GM23248 (cell line): ENCODE measurements around the gene APLP2. TPM values are rescaled to one million over a fixed set of nuclear protein-coding genes. Genes with fewer than 3 reads are reported as not detected.

Experiments used
- DNase-seq: peaks from one replicate; pipeline ENCODE4 v3.0.0-alpha.2; 2015
- H2AFZ ChIP-seq: fragments of 200-600 bp; sonication (generic); 2 replicates; pipeline ENCODE4 v1.6.1; 2016; ENCODE audit warnings: antibody characterized with exemption
- H3F3A ChIP-seq: fragments of 200-600 bp; sonication (generic); 2 replicates; pipeline ENCODE4 v1.6.1; 2016; ENCODE audit warnings: mild to moderate bottlenecking, antibody characterized with exemption, mixed run types; ENCODE audit not compliant: insufficient read depth
- H3K27ac ChIP-seq: fragments of 200-600 bp; sonication (generic); 2 replicates; pipeline ENCODE4 v1.5.1; 2016; ENCODE audit warnings: mild to moderate bottlenecking
- H3K27me3 ChIP-seq: fragments of 200-600 bp; sonication (generic); replicated peaks from 2 replicates; pipeline ENCODE4 v1.6.1; 2016; ENCODE audit warnings: mild to moderate bottlenecking; ENCODE audit not compliant: insufficient read depth
- H3K36me3 ChIP-seq: fragments of 200-600 bp; sonication (generic); 2 replicates; pipeline ENCODE4 v1.6.1; 2016; ENCODE audit warnings: low read depth, mild to moderate bottlenecking
- H3K4me1 ChIP-seq: fragments of 200-600 bp; sonication (generic); 2 replicates; pipeline ENCODE4 v1.6.1; 2016; ENCODE audit warnings: mild to moderate bottlenecking; ENCODE audit not compliant: insufficient read depth
- H3K4me2 ChIP-seq: fragments of 200-600 bp; sonication (generic); one replicate; pipeline ENCODE4 v1.6.1; 2016; ENCODE audit warnings: mild to moderate bottlenecking; ENCODE audit not compliant: unreplicated experiment
- H3K4me3 ChIP-seq: fragments of 200-600 bp; sonication (generic); 2 replicates; pipeline ENCODE4 v1.5.1; 2016; ENCODE audit warnings: mild to moderate bottlenecking
- H3K79me2 ChIP-seq: fragments of 200-600 bp; sonication (generic); 2 replicates; pipeline ENCODE4 v1.6.1; 2016; ENCODE audit warnings: mild to moderate bottlenecking; ENCODE audit not compliant: insufficient read depth
- H3K9ac ChIP-seq: fragments of 200-600 bp; sonication (generic); 2 replicates; pipeline ENCODE4 v1.6.1; 2016; ENCODE audit warnings: mild to moderate bottlenecking
- H3K9me2 ChIP-seq: fragments of 200-600 bp; sonication (generic); 2 replicates; pipeline ENCODE4 v1.6.1; 2016; ENCODE audit warnings: mixed run types, mild to moderate bottlenecking, moderate library complexity; ENCODE audit not compliant: insufficient read depth
- H3K9me3 ChIP-seq: fragments of 200-600 bp; sonication (generic); one replicate; pipeline ENCODE4 v1.6.1; 2017; ENCODE audit warnings: low read depth
- H4K20me1 ChIP-seq: fragments of 200-600 bp; sonication (generic); 2 replicates; pipeline ENCODE4 v1.6.0; 2016; ENCODE audit not compliant: insufficient read depth
- EZH2 ChIP-seq: fragments of 200-600 bp; sonication (generic); IDR thresholded peaks from 2 replicates; pipeline ENCODE4 v1.6.1; 2018; ENCODE audit warnings: antibody characterized with exemption, mild to moderate bottlenecking; ENCODE audit not compliant: insufficient read depth, poor library complexity, severe bottlenecking
- EZH2phosphoT487 ChIP-seq: fragments of 200-600 bp; sonication (generic); IDR thresholded peaks from 2 replicates; pipeline ENCODE4 v1.6.1; 2018; ENCODE audit warnings: antibody characterized with exemption, moderate library complexity, mild to moderate bottlenecking, low read depth; ENCODE audit not compliant: insufficient read depth
- WGBS, 2 experiments: methylation state at CpG; one replicate each; pipeline ENCODE4 v1.1.6; 2015 to 2017; ENCODE audit warnings: low lambda C conversion rate in 2 of 2, low coverage in 1 of 2; ENCODE audit errors: missing lambda C conversion rate in 2 of 2; 5-methylcytosine and 5-hydroxymethylcytosine counted together
- in situ Hi-C: fragments of 300-500 bp; cut with MboI; formaldehyde crosslinking; loops from 2 replicates; pipeline ENCODE4 v1.15.0; 2020
- polyA plus RNA-seq: library from polyadenylated mRNA; unstranded; fragments of >200 nt; fragmentation: Nextera tagmentation; extraction: Ambion mirVana; gene quantifications from 2 replicates; pipeline ENCODE4 v1.2.1, GENCODE V29; 2016
- total RNA-seq: library from RNA; depleted of rRNA; stranded (reverse); fragments of >200 nt; shearing (Covaris generic); gene quantifications from 2 replicates; pipeline ENCODE4 v1.2.3, GENCODE V29; 2014

APLP2 gene
- total and polyA plus RNA-seq, 2 experiments from 2014 or later, result 377 to 390 TPM

DNA sequence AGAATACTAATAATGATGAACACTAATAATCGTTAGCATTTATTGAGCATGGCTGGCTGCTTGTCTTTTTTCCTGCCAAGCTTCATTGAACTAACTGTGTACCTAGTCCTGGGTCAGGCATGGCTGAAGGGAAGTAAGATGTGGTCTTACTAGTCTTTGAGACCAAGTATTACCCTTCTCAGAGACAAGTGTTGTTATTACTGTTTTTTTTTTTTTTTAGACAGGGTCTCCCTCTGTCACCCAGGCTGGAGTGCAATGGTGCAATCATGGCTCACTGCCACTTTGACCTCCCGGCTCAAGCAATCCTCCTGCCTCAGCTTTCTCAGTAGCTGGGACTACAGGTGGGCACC is 94.5 kb downstream of the APLP2 start:
- no peak overlapping the region for H3K4me3 ChIP-seq
- H4K20me1 ChIP-seq, result no peaks in the 10 kb centered on the region
- H3K79me2 ChIP-seq, result no peaks in the 10 kb centered on the region
- WGBS, 2 experiments, result 95 to 98% methylated on average over 2 of the region's 2 CpGs
- no peaks in the 10 kb centered on the region for H3K36me3 ChIP-seq
- no peak overlapping the region for H3K4me2 ChIP-seq
- no peak overlapping the region for H3K9ac ChIP-seq
- TF ChIP-seq EZH2 (no peak), EZH2phosphoT487 (no peak)
- H3K27me3 ChIP-seq, result peaks cover 26% of the 10 kb centered on the region
- no peak overlapping the region for H3K27ac ChIP-seq
- H3K9me3 ChIP-seq, result no peaks in the 10 kb centered on the region
- peaks cover 20% of the 10 kb centered on the region for H3K4me1 ChIP-seq
- in situ Hi-C loops, result no loop called here
- peaks cover 21% of the 10 kb centered on the region for H3F3A ChIP-seq
- DNase-seq, result no peak
- no peaks in the 10 kb centered on the region for H3K9me2 ChIP-seq
- no peak overlapping the region for H2AFZ ChIP-seq

DNA sequence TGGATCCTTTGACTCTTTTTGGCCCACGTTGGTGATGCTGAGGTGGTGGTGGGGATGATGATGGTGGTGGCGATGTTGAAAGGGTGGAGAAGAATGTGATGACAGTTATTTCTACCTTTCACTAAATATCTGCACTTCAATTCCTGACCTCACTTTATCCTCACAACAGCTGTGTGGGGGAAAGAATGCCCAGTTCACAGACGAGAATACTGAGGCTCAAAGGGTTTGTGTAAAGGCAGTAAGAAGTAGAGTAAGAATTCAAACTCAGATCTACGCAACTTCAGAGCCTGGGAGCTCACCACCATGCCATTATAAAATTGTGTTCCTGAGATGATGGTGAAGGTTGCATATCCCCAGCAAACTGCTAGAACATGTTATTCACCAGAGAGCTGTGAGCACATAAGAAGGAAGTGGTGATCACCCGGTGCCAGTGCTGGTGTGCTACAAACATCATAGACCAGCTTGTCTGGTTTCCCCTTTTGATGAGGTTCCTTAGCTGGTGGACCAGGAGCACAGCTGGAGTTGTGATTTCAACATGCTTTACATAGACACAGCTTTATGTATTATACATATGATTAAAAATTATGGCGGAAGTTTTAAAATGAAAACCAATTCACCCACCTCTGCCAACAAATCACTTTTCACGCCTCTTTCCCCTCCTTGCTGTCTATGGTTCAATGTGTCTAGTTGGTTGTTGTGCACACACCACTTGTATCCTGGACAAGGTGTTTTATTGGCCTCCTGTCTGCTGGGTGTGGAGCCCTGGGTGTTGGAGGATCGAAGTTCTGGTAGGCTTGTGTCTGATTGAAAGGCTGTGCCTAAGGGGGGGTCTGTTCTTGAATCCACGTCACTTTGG is 96.1 kb downstream of the APLP2 start:
- no peaks in the 10 kb centered on the region for H3K36me3 ChIP-seq
- H3K27me3 ChIP-seq, result peaks cover 15% of the 10 kb centered on the region
- H2AFZ ChIP-seq, result no peak overlapping the region
- in situ Hi-C loops, result no loop called here
- no peaks in the 10 kb centered on the region for H3K9me2 ChIP-seq
- TF ChIP-seq EZH2phosphoT487 (no peak), EZH2 (no peak)
- 58 to 63% methylated on average over 9 of the region's 9 CpGs for WGBS, 2 experiments
- no peaks in the 10 kb centered on the region for H3K79me2 ChIP-seq
- H3K9me3 ChIP-seq, result no peaks in the 10 kb centered on the region
- H3K27ac ChIP-seq, result peak overlapping the region; percentile 38; the same call in 1 of the 2 replicates
- no peak for DNase-seq
- no peak overlapping the region for H3K4me3 ChIP-seq
- peaks cover 20% of the 10 kb centered on the region for H3K4me1 ChIP-seq
- no peak overlapping the region for H3K4me2 ChIP-seq
- peaks cover 21% of the 10 kb centered on the region for H3F3A ChIP-seq
- H3K9ac ChIP-seq, result no peak overlapping the region
- no peaks in the 10 kb centered on the region for H4K20me1 ChIP-seq

DNA sequence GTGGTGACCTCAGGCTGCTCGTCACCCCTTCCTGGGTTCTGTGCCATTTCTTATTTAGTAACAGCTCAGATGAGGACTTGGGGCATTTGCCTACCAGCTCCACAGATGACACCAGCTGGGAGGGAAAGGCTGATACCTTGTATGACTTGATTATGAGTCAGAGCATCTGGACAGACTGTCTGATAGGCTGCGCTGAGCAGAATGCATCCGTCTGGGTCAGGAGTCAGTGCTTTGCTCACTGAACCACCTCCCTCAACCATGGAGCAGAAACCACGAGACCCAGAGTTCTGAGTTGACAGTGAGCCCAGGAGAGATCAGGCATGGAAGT is 96.7 kb downstream of the APLP2 start:
- Histone ChIP-seq H3K4me2 (peak overlapping the region; percentile 26), H3K4me3 (no peak overlapping the region), H3K9ac (no peak overlapping the region), H2AFZ (no peak overlapping the region), H3K27ac (peak overlapping the region; percentile 38; the same call in 1 of the 2 replicates), H3K36me3 (no peaks in the 10 kb centered on the region), H4K20me1 (no peaks in the 10 kb centered on the region), H3K27me3 (peaks cover 9% of the 10 kb centered on the region; the same call in 1 of the 2 replicates), H3K9me2 (no peaks in the 10 kb centered on the region), H3K4me1 (peaks cover 20% of the 10 kb centered on the region), H3K79me2 (no peaks in the 10 kb centered on the region), H3F3A (peaks cover 21% of the 10 kb centered on the region), H3K9me3 (no peaks in the 10 kb centered on the region)
- 3 to 5% methylated on average over 4 of the region's 4 CpGs for whole genome bisulfite sequencing, 2 experiments
- in situ Hi-C loops, result no loop called here
- peak; percentile 98 for DNase-seq
- no peak for TF ChIP-seq EZH2phosphoT487
- no peak for TF ChIP-seq EZH2

DNA sequence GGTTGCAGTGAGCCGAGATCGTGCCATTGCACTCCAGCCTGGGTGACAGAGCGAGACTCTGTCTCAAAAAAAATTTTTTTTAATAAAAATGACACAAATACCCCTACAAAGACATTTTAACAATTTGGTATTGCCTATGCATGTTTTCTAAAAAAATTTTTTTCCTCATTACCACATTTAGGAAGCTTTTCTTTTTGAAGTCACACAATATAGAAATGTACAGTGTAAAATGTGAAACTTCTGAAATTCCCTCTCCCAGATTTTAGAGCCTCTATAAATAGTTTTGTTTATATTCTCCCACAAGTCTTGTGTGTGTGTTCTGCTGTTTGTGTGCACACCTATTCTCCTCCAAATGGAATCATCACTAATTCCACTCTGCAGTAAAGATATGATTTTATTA is 97.5 kb downstream of the APLP2 start:
- Histone ChIP-seq H2AFZ (no peak overlapping the region), H3K27ac (peak overlapping the region; percentile 18; the same call in 1 of the 2 replicates), H3K4me3 (no peak overlapping the region), H3K9me3 (no peaks in the 10 kb centered on the region), H3K9me2 (no peaks in the 10 kb centered on the region), H3K9ac (no peak overlapping the region), H3K4me2 (no peak overlapping the region), H4K20me1 (no peaks in the 10 kb centered on the region), H3K4me1 (peaks cover 20% of the 10 kb centered on the region), H3K27me3 (peaks cover 2% of the 10 kb centered on the region; the same call in 1 of the 2 replicates), H3K36me3 (no peaks in the 10 kb centered on the region), H3F3A (peaks cover 21% of the 10 kb centered on the region), H3K79me2 (no peaks in the 10 kb centered on the region)
- 93 to 97% methylated on average over 3 of the region's 3 CpGs for WGBS, 2 experiments
- TF ChIP-seq EZH2phosphoT487 (no peak), EZH2 (no peak)
- in situ Hi-C loops, result no loop called here
- DNase-seq, result no peak
